WTC11 (cell line): ENCODE data around the gene CLEC10A. TPM values are rescaled to one million over a fixed set of nuclear protein-coding genes. Genes with fewer than 3 reads are reported as not detected.
A peak's percentile ranks its signal among the peaks of the same experiment; 100 is the strongest.

Source experiments
- ATAC-seq: fragments of 200-7000 bp; cut with Tn5 transposase; 2 replicates; pipeline ENCODE4 v1.10.0; 2021; ENCODE audit warnings: mild to moderate bottlenecking, moderate library complexity
- CTCF ChIA-PET: fragments of 300-600 bp; sonication (Branson Sonifier 250); formaldehyde crosslinking; loops from one replicate; lab custom pipeline; 2021; ENCODE audit warnings: antibody characterized with exemption; lab: Charles Lee
- POLR2A ChIA-PET: fragments of 350-600 bp; sonication (Branson Sonifier 250); formaldehyde crosslinking; loops from one replicate; lab custom pipeline; 2021; ENCODE audit warnings: antibody characterized with exemption; lab: Charles Lee
- DNase-seq: peaks from one replicate; pipeline ENCODE4 v3.0.0; 2021; ENCODE audit warnings: low spot score
- H3K27ac Mint-ChIP-seq: 2 replicates; pipeline ENCODE4 v1.8.0; 2021; ENCODE audit warnings: mixed read lengths
- H3K27me3 Mint-ChIP-seq: 2 replicates; pipeline ENCODE4 v1.8.0; 2021; ENCODE audit warnings: low read depth, mild to moderate bottlenecking, moderate library complexity, mixed read lengths
- H3K36me3 Mint-ChIP-seq: 2 replicates; pipeline ENCODE4 v1.8.0; 2021; ENCODE audit warnings: mixed read lengths
- H3K4me1 Mint-ChIP-seq: 2 replicates; pipeline ENCODE4 v1.8.0; 2022; ENCODE audit warnings: mixed read lengths
- H3K4me3 Mint-ChIP-seq: 2 replicates; pipeline ENCODE4 v1.8.0; 2021; ENCODE audit warnings: mild to moderate bottlenecking, moderate library complexity, mixed read lengths
- H3K9me3 Mint-ChIP-seq: 2 replicates; pipeline ENCODE4 v1.8.0; 2021; ENCODE audit warnings: mixed read lengths
- AR ChIP-seq: fragments of 250-450 bp; sonication (Bioruptor Pico); IDR thresholded peaks from 2 replicates; pipeline ENCODE4 v1.9.0; 2021; ENCODE audit warnings: mild to moderate bottlenecking
- ARID4B ChIP-seq: sonication (generic); formaldehyde crosslinking; IDR thresholded peaks from 2 replicates; pipeline ENCODE4 v1.8.0; 2023; ENCODE audit warnings: missing genetic modification reagents, mild to moderate bottlenecking, borderline replicate concordance
- FOXK1 ChIP-seq: sonication (generic); formaldehyde crosslinking; IDR thresholded peaks from 2 replicates; pipeline ENCODE4 v1.8.0; 2022; ENCODE audit warnings: mild to moderate bottlenecking, moderate library complexity, missing genetic modification reagents
- JAZF1 ChIP-seq: fragments of 250-450 bp; sonication (Bioruptor Pico); IDR thresholded peaks from 2 replicates; pipeline ENCODE4 v1.9.0; 2021; ENCODE audit warnings: moderate library complexity, mild to moderate bottlenecking, inconsistent platforms
- PRDM15 ChIP-seq: sonication (generic); formaldehyde crosslinking; IDR thresholded peaks from 2 replicates; pipeline ENCODE4 v1.8.0; 2022; ENCODE audit warnings: missing genetic modification reagents
- RELA ChIP-seq: sonication (generic); formaldehyde crosslinking; IDR thresholded peaks from 2 replicates; pipeline ENCODE4 v1.8.1; 2022; ENCODE audit warnings: missing genetic modification reagents, mild to moderate bottlenecking, borderline replicate concordance
- ZNF219 ChIP-seq: sonication (generic); formaldehyde crosslinking; IDR thresholded peaks from 2 replicates; pipeline ENCODE4 v1.8.0; 2023; ENCODE audit warnings: missing genetic modification reagents, mild to moderate bottlenecking, borderline replicate concordance
- ZNF423 ChIP-seq: fragments of 250-450 bp; sonication (Bioruptor Pico); IDR thresholded peaks from 2 replicates; pipeline ENCODE4 v2.1.2; 2022; ENCODE audit warnings: mild to moderate bottlenecking, moderate library complexity
- total RNA-seq: library from RNA; stranded (reverse); gene quantifications from 3 replicates; pipeline ENCODE4 v1.2.3, GENCODE V29; 2021
- TF ChIP-seq, protein P1 (sequence below): sonication (generic); formaldehyde crosslinking; IDR thresholded peaks from 2 replicates; pipeline ENCODE4 v1.8.1; 2022; ENCODE audit warnings: low read depth, missing genetic modification reagents, borderline replicate concordance
- TF ChIP-seq, protein P2 (sequence below): sonication (generic); formaldehyde crosslinking; IDR thresholded peaks from 2 replicates; pipeline ENCODE4 v1.8.0; 2023; ENCODE audit warnings: missing genetic modification reagents
- TF ChIP-seq, protein P3 (sequence below): fragments of 200-600 bp; IDR thresholded peaks from 2 replicates; pipeline ENCODE4 v1.8.0; 2022; ENCODE audit warnings: antibody characterized with exemption

CLEC10A gene
- total RNA-seq, 1 experiment from 2014 or later, result not detected

GRCh38 chr17:7109461-7110322 is 29.6 kb upstream of the CLEC10A start:
- peaks cover 5% of the 10 kb centered on the region for H3K9me3 Mint-ChIP-seq
- H3K27me3 Mint-ChIP-seq, result no peaks in the 10 kb centered on the region; the same call in 1 of the 2 replicates
- DNase-seq, result no peak
- no peaks in the 10 kb centered on the region for H3K36me3 Mint-ChIP-seq
- CTCF ChIA-PET, result interaction anchor here (0.5 to 3.3 kb wide), 8 partner anchors 9 to 68 kb away, joined by 3 to 10 read pairs (median 4); no protein-coding TSS in a partner anchor
- POLR2A ChIA-PET, result no interaction called here
- peaks cover 18% of the 10 kb centered on the region for H3K4me1 Mint-ChIP-seq
- no peak overlapping the region for H3K4me3 Mint-ChIP-seq
- TF ChIP-seq, protein P1, sequence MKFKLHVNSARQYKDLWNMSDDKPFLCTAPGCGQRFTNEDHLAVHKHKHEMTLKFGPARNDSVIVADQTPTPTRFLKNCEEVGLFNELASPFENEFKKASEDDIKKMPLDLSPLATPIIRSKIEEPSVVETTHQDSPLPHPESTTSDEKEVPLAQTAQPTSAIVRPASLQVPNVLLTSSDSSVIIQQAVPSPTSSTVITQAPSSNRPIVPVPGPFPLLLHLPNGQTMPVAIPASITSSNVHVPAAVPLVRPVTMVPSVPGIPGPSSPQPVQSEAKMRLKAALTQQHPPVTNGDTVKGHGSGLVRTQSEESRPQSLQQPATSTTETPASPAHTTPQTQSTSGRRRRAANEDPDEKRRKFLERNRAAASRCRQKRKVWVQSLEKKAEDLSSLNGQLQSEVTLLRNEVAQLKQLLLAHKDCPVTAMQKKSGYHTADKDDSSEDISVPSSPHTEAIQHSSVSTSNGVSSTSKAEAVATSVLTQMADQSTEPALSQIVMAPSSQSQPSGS (CRISPR knock-in tag), result no peak
- TF ChIP-seq ZNF423 (CRISPR knock-in tag), result peak; percentile 35; the same call in 1 of the 2 replicates
- no peak for TF ChIP-seq RELA
- TF ChIP-seq ARID4B (CRISPR knock-in tag), result no peak
- H3K27ac Mint-ChIP-seq, result no peak overlapping the region
- ATAC-seq, result no peak

DNA sequence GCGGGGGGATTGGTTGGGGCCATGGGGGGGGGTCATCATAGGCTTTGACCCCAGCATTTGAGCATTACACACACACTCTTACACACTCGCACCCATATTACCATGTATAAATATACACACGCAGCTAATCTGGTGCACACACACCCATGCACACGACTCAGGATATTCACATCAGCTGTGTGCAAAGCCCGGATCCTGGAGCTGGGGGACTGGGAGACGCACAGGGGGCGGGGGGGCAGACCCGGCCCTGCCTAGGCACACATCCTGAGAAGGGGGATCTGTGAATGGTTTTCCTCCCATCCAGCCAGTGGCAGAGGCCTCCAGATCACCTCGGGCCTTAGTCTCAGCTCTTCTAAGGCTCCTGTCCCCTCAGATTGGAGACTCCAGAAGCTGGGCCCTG is 28.9 kb upstream of the CLEC10A start:
- Mint-ChIP-seq H3K27ac (no peak overlapping the region), H3K36me3 (no peaks in the 10 kb centered on the region), H3K27me3 (no peaks in the 10 kb centered on the region; the same call in 1 of the 2 replicates), H3K4me1 (peaks cover 16% of the 10 kb centered on the region), H3K9me3 (peaks cover 5% of the 10 kb centered on the region), H3K4me3 (no peak overlapping the region)
- TF ChIP-seq JAZF1 (CRISPR knock-in tag), result no peak
- TF ChIP-seq, protein P2, sequence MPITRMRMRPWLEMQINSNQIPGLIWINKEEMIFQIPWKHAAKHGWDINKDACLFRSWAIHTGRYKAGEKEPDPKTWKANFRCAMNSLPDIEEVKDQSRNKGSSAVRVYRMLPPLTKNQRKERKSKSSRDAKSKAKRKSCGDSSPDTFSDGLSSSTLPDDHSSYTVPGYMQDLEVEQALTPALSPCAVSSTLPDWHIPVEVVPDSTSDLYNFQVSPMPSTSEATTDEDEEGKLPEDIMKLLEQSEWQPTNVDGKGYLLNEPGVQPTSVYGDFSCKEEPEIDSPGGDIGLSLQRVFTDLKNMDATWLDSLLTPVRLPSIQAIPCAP (CRISPR knock-in tag), result no peak
- TF ChIP-seq, protein P3, sequence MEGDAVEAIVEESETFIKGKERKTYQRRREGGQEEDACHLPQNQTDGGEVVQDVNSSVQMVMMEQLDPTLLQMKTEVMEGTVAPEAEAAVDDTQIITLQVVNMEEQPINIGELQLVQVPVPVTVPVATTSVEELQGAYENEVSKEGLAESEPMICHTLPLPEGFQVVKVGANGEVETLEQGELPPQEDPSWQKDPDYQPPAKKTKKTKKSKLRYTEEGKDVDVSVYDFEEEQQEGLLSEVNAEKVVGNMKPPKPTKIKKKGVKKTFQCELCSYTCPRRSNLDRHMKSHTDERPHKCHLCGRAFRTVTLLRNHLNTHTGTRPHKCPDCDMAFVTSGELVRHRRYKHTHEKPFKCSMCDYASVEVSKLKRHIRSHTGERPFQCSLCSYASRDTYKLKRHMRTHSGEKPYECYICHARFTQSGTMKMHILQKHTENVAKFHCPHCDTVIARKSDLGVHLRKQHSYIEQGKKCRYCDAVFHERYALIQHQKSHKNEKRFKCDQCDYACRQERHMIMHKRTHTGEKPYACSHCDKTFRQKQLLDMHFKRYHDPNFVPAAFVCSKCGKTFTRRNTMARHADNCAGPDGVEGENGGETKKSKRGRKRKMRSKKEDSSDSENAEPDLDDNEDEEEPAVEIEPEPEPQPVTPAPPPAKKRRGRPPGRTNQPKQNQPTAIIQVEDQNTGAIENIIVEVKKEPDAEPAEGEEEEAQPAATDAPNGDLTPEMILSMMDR, result no peak
- TF ChIP-seq PRDM15 (CRISPR knock-in tag), result peak; percentile 89
- no peak for TF ChIP-seq FOXK1
- no peak for TF ChIP-seq ZNF219 (CRISPR knock-in tag)
- no peak for TF ChIP-seq AR
- ChIA-PET CTCF (interaction anchor here (1.1 to 3.3 kb wide), 2 partner anchors 24 to 68 kb away, joined by 3 to 10 read pairs; no protein-coding TSS in a partner anchor), POLR2A (no interaction called here)
- DNase-seq (no peak), ATAC-seq (no peak)
